H9 (cell line): ENCODE results near the gene CXCL12. TPM values are rescaled to one million over a fixed set of nuclear protein-coding genes. Genes with fewer than 3 reads are reported as not detected.

Experiments
- DNase-seq: peaks from one replicate; pipeline ENCODE4 v3.0.0-alpha.2; 2017
- H2AFZ ChIP-seq: one replicate; pipeline ENCODE4 v1.6.1; 2013; ENCODE audit warnings: mild to moderate bottlenecking, low read length, control low read depth, moderate library complexity
- H2AK5ac ChIP-seq: 2 replicates; pipeline ENCODE4 v1.6.1; 2013; ENCODE audit warnings: low read length, control low read depth, mixed read lengths; ENCODE audit not compliant: insufficient read length
- H2BK120ac ChIP-seq: one replicate; pipeline ENCODE4 v1.6.1; 2013; ENCODE audit warnings: low read depth, mild to moderate bottlenecking, low read length, control low read depth, inconsistent platforms; ENCODE audit not compliant: poor library complexity, severe bottlenecking
- H2BK12ac ChIP-seq: 2 replicates; pipeline ENCODE4 v1.6.1; 2013; ENCODE audit warnings: low read length, control low read depth, mixed read lengths, low read depth; ENCODE audit not compliant: insufficient read length
- H2BK15ac ChIP-seq: 2 replicates; pipeline ENCODE4 v1.6.1; 2013; ENCODE audit warnings: low read depth, low read length, control low read depth
- H2BK20ac ChIP-seq: one replicate; pipeline ENCODE4 v1.6.1; 2013; ENCODE audit warnings: low read depth, mild to moderate bottlenecking, low read length, control low read depth, inconsistent platforms; ENCODE audit not compliant: poor library complexity, severe bottlenecking
- H2BK5ac ChIP-seq: 2 replicates; pipeline ENCODE4 v1.6.1; 2013; ENCODE audit warnings: low read length, control low read depth, mixed read lengths; ENCODE audit not compliant: insufficient read length
- H3K14ac ChIP-seq: 2 replicates; pipeline ENCODE4 v1.6.1; 2013; ENCODE audit warnings: low read length, control low read depth; ENCODE audit not compliant: insufficient read depth
- H3K18ac ChIP-seq: 2 replicates; pipeline ENCODE4 v1.6.1; 2013; ENCODE audit warnings: low read depth, mild to moderate bottlenecking, mixed read lengths, low read length, control low read depth; ENCODE audit not compliant: insufficient read length
- H3K23ac ChIP-seq: 2 replicates; pipeline ENCODE4 v1.6.1; 2013; ENCODE audit warnings: low read length, control low read depth, mixed read lengths, low read depth; ENCODE audit not compliant: insufficient read length
- H3K23me2 ChIP-seq: 2 replicates; pipeline ENCODE4 v1.6.1; 2013; ENCODE audit warnings: low read depth, mild to moderate bottlenecking, mixed read lengths, low read length, control low read depth; ENCODE audit not compliant: insufficient read length, poor library complexity, severe bottlenecking
- H3K27ac ChIP-seq: 2 replicates; pipeline ENCODE4 v1.5.1; 2013; ENCODE audit warnings: low read length, control low read depth, mixed read lengths, low read depth; ENCODE audit not compliant: insufficient read length
- H3K27me3 ChIP-seq: 2 replicates; pipeline ENCODE4 v1.6.1; 2013; ENCODE audit warnings: low read length, control low read depth, inconsistent platforms; ENCODE audit not compliant: insufficient read depth
- H3K4ac ChIP-seq: 2 replicates; pipeline ENCODE4 v1.6.1; 2013; ENCODE audit warnings: low read depth, mild to moderate bottlenecking, control low read depth, inconsistent platforms, low read length, moderate library complexity
- H3K4me1 ChIP-seq: 2 replicates; pipeline ENCODE4 v1.6.1; 2013; ENCODE audit warnings: low read length, control low read depth, inconsistent platforms; ENCODE audit not compliant: insufficient read depth
- H3K4me2 ChIP-seq: 2 replicates; pipeline ENCODE4 v1.6.1; 2013; ENCODE audit warnings: low read length, control low read depth, mixed read lengths; ENCODE audit not compliant: insufficient read length, insufficient read depth
- H3K56ac ChIP-seq: 2 replicates; pipeline ENCODE4 v1.6.1; 2013; ENCODE audit warnings: low read depth, mild to moderate bottlenecking, mixed read lengths, low read length, control low read depth; ENCODE audit not compliant: insufficient read length
- H3K79me1 ChIP-seq: 2 replicates; pipeline ENCODE4 v1.6.1; 2013; ENCODE audit warnings: low read depth, mild to moderate bottlenecking, moderate library complexity, low read length, control low read depth, inconsistent platforms; ENCODE audit not compliant: insufficient read depth, poor library complexity, severe bottlenecking
- H3K79me2 ChIP-seq: 2 replicates; pipeline ENCODE4 v1.6.1; 2013; ENCODE audit warnings: low read length, control low read depth, inconsistent platforms; ENCODE audit not compliant: insufficient read depth
- H3K9ac ChIP-seq: 2 replicates; pipeline ENCODE4 v1.6.1; 2013; ENCODE audit warnings: low read length, control low read depth, mixed read lengths; ENCODE audit not compliant: insufficient read length; ENCODE audit errors: extremely low read depth
- H3K9me3 ChIP-seq: one replicate; pipeline ENCODE4 v1.6.1; 2013; ENCODE audit warnings: low read depth, low read length, inconsistent platforms; ENCODE audit not compliant: control insufficient read depth
- H3T11ph ChIP-seq: one replicate; pipeline ENCODE4 v1.6.1; 2013; ENCODE audit warnings: mild to moderate bottlenecking, low read length, control low read depth, inconsistent platforms
- H4K20me1 ChIP-seq: one replicate; pipeline ENCODE4 v1.6.1; 2013; ENCODE audit not compliant: control insufficient read depth, insufficient read length, insufficient read depth
- H4K5ac ChIP-seq: 2 replicates; pipeline ENCODE4 v1.6.1; 2013; ENCODE audit warnings: low read depth, mild to moderate bottlenecking, mixed read lengths, low read length, control low read depth; ENCODE audit not compliant: insufficient read length
- H4K8ac ChIP-seq: replicated peaks from 2 replicates; pipeline ENCODE4 v1.6.1; 2013; ENCODE audit warnings: low read length, control low read depth, mixed read lengths, low read depth; ENCODE audit not compliant: insufficient read length
- H4K91ac ChIP-seq: 2 replicates; pipeline ENCODE4 v1.6.1; 2013; ENCODE audit warnings: low read depth, mild to moderate bottlenecking, moderate library complexity, mixed read lengths, low read length, control low read depth; ENCODE audit not compliant: insufficient read length
- H3K27ac Mint-ChIP-seq, 3 experiments: 2 replicates in 2 of 3; 3 replicates in 1 of 3; pipeline ENCODE4 v1.8.0; 2020 to 2021; ENCODE audit warnings: mixed read lengths in 3 of 3, mild to moderate bottlenecking in 1 of 3, moderate library complexity in 1 of 3
- H3K27me3 Mint-ChIP-seq: 2 replicates; pipeline ENCODE4 v1.8.0; 2021; ENCODE audit warnings: low read depth, mild to moderate bottlenecking, moderate library complexity, mixed read lengths
- H3K36me3 Mint-ChIP-seq, 3 experiments: 2 replicates in 2 of 3; 3 replicates in 1 of 3; pipeline ENCODE4 v1.8.0; 2020 to 2021; ENCODE audit warnings: low read depth in 3 of 3, mixed read lengths in 3 of 3; ENCODE audit not compliant: insufficient read depth in 1 of 3
- H3K4me1 Mint-ChIP-seq, 2 experiments: 2 replicates each; pipeline ENCODE4 v1.8.0; 2020; ENCODE audit warnings: mixed read lengths in 2 of 2
- H3K4me3 Mint-ChIP-seq, 2 experiments: 2 replicates in 1 of 2; 3 replicates in 1 of 2; pipeline ENCODE4 v1.8.0; 2020 to 2021; ENCODE audit warnings: mild to moderate bottlenecking in 2 of 2, mixed read lengths in 2 of 2, moderate library complexity in 1 of 2
- H3K9me3 Mint-ChIP-seq, 2 experiments: 2 replicates in 1 of 2; 3 replicates in 1 of 2; pipeline ENCODE4 v1.8.0; 2020; ENCODE audit warnings: mild to moderate bottlenecking in 2 of 2, mixed read lengths in 2 of 2, moderate library complexity in 1 of 2
- CTCF ChIP-seq: fragments of 200-600 bp; sonication (generic); conservative IDR thresholded peaks from 3 replicates; pipeline ENCODE4 v1.8.0; 2021; ENCODE audit warnings: antibody characterized with exemption, mild to moderate bottlenecking
- WGBS: extraction: QIAGEN DNeasy Blood & Tissue Kit; methylation state at CpG from one replicate; pipeline ENCODE4 v1.1.7; 2013; ENCODE audit warnings: missing lambda C conversion rate, low lambda C conversion rate, mixed read lengths; ENCODE audit not compliant: insufficient read length; ENCODE audit errors: extremely low coverage; 5-methylcytosine and 5-hydroxymethylcytosine counted together
- total RNA-seq: library from RNA; stranded (reverse); gene quantifications from 2 replicates; pipeline ENCODE4 v1.2.1, GENCODE V29; 2021

Gene CXCL12
- total RNA-seq, 1 experiment from 2014 or later = 28.3 TPM

- Histone ChIP-seq H4K20me1 (no peaks in the 10 kb centered on the region), H3K4me1 (no peaks in the 10 kb centered on the region), H3K18ac (no peak overlapping the region), H2BK120ac (no peak overlapping the region), H4K91ac (no peak overlapping the region), H3K4me2 (no peak overlapping the region), H3K56ac (no peak overlapping the region), H2BK15ac (no peak overlapping the region), H2BK5ac (no peak overlapping the region), H3K9ac (no peak overlapping the region), H3K23ac (no peak overlapping the region), H4K8ac (no peak overlapping the region), H3K27ac (no peak overlapping the region), H2AFZ (no peak overlapping the region), H2BK20ac (no peak overlapping the region), H4K5ac (no peak overlapping the region), H3K23me2 (no peaks in the 10 kb centered on the region), H3K79me1 (no peaks in the 10 kb centered on the region), H2AK5ac (no peak overlapping the region), H3K27me3 (no peaks in the 10 kb centered on the region), H3K9me3 (no peaks in the 10 kb centered on the region), H2BK12ac (no peak overlapping the region), H3K79me2 (no peaks in the 10 kb centered on the region), H3K14ac (no peak overlapping the region), H3T11ph (no peak overlapping the region), H3K4ac (no peak overlapping the region)
- H3K4me1 Mint-ChIP-seq = peaks cover 5 to 14% of the 10 kb centered on the region in 2 experiments
- no peak for DNase-seq
- H3K27me3 Mint-ChIP-seq = peaks cover 8% of the 10 kb centered on the region
- H3K9me3 Mint-ChIP-seq = peaks cover 8 to 16% of the 10 kb centered on the region in 2 experiments
- TF ChIP-seq CTCF = no peak
- H3K27ac Mint-ChIP-seq = no peak overlapping the region
- no peak overlapping the region for H3K4me3 Mint-ChIP-seq
- no CpG with 5 or more reads among the region's 8 CpGs for WGBS
- peaks cover 6 to 10% (median 6%) of the 10 kb centered on the region in 3 experiments; a peak in 6 of 7 replicates for H3K36me3 Mint-ChIP-seq
Measured at GRCh38 chr10:44418637-44419036, 33.7 kb upstream of the CXCL12 start.
